ENCODE data around the gene SLC5A2. TPM values are rescaled to one million over a fixed set of nuclear protein-coding genes. Genes with fewer than 3 reads are reported as not detected.
"Not testable (repeated sequence)": the region's sequence is repeated elsewhere in the genome, so short reads cannot be mapped to it uniquely, and the experiment has no call there.

The SLC5A2 gene
- total RNA-seq, 2 experiments from 2014 or later, result 0.08 TPM; not detected in 1

- Mint-ChIP-seq H3K27me3 (no peaks in the 10 kb centered on the region), H3K4me1 (no peaks in the 10 kb centered on the region)
- DNase-seq, result no peak
These were observed 10.7 kb downstream of the SLC5A2 start for GRCh38 chr16:31493506-31494125.

GRCh38 chr16:31496670-31497069, 13.7 kb downstream of the SLC5A2 start:
- Mint-ChIP-seq H3K36me3 (peaks cover 5% of the 10 kb centered on the region), H3K4me1 (peaks cover 5% of the 10 kb centered on the region), H3K27ac (no peak overlapping the region), H3K9me3 (no peaks in the 10 kb centered on the region), H3K4me3 (no peak overlapping the region), H3K27me3 (no peaks in the 10 kb centered on the region)
- no peak for DNase-seq

More at GRCh38 chr16:31493506-31494125, 10.7 kb downstream of the SLC5A2 start:
- Mint-ChIP-seq H3K9me3 (no peaks in the 10 kb centered on the region), H3K27ac (no peak overlapping the region), H3K36me3 (peaks cover 6% of the 10 kb centered on the region), H3K4me3 (no peak overlapping the region)

GRCh38 chr16:31498493-31498892, 15.6 kb downstream of the SLC5A2 start:
- Mint-ChIP-seq H3K4me1 (peaks cover 9% of the 10 kb centered on the region), H3K27ac (no peak overlapping the region), H3K27me3 (no peaks in the 10 kb centered on the region), H3K36me3 (peaks cover 2% of the 10 kb centered on the region), H3K9me3 (no peaks in the 10 kb centered on the region), H3K4me3 (no peak overlapping the region)
- DNase-seq, result no peak

GRCh38 chr16:31499928-31500327, 17.0 kb downstream of the SLC5A2 start:
- no peaks in the 10 kb centered on the region for H3K9me3 Mint-ChIP-seq
- no peak for DNase-seq
- H3K27ac Mint-ChIP-seq, result no peak overlapping the region
- no peak overlapping the region for H3K4me3 Mint-ChIP-seq
- H3K4me1 Mint-ChIP-seq, result peaks cover 16% of the 10 kb centered on the region
- H3K27me3 Mint-ChIP-seq, result no peaks in the 10 kb centered on the region
- peaks cover 7% of the 10 kb centered on the region for H3K36me3 Mint-ChIP-seq

- no peaks in the 10 kb centered on the region for H3K27me3 Mint-ChIP-seq
- H3K27ac Mint-ChIP-seq, result no peak overlapping the region
- no peak for DNase-seq
- no peaks in the 10 kb centered on the region for H3K9me3 Mint-ChIP-seq
- peaks cover 13% of the 10 kb centered on the region for H3K36me3 Mint-ChIP-seq
- H3K4me3 Mint-ChIP-seq, result no peak overlapping the region
- H3K4me1 Mint-ChIP-seq, result peaks cover 30% of the 10 kb centered on the region
These were observed 18.5 kb downstream of the SLC5A2 start for GRCh38 chr16:31501226-31501965.

- Mint-ChIP-seq H3K36me3 (peaks cover 13% of the 10 kb centered on the region), H3K27ac (no peak overlapping the region), H3K27me3 (no peaks in the 10 kb centered on the region), H3K4me1 (peaks cover 34% of the 10 kb centered on the region), H3K4me3 (no peak overlapping the region), H3K9me3 (no peaks in the 10 kb centered on the region)
- DNase-seq, result no peak
These were observed 19.0 kb downstream of the SLC5A2 start for GRCh38 chr16:31501966-31502348.

GRCh38 chr16:31502981-31503380, 20.1 kb downstream of the SLC5A2 start:
- H3K27ac Mint-ChIP-seq, result peak overlapping the region; percentile 62
- DNase-seq, result no peak
- peaks cover 13% of the 10 kb centered on the region for H3K36me3 Mint-ChIP-seq
- no peaks in the 10 kb centered on the region for H3K9me3 Mint-ChIP-seq
- H3K4me3 Mint-ChIP-seq, result no peak overlapping the region
- H3K27me3 Mint-ChIP-seq, result no peaks in the 10 kb centered on the region
- peaks cover 39% of the 10 kb centered on the region for H3K4me1 Mint-ChIP-seq

GRCh38 chr16:31503555-31503954, 20.6 kb downstream of the SLC5A2 start:
- H3K9me3 Mint-ChIP-seq, H3K27me3 Mint-ChIP-seq, H3K4me3 Mint-ChIP-seq, DNase-seq, H3K27ac Mint-ChIP-seq: not testable (repeated sequence)
- Mint-ChIP-seq H3K36me3 (peaks cover 13% of the 10 kb centered on the region), H3K4me1 (peaks cover 39% of the 10 kb centered on the region)

- peaks cover 44% of the 10 kb centered on the region for H3K4me1 Mint-ChIP-seq
- no peak for DNase-seq
- H3K36me3 Mint-ChIP-seq, result peaks cover 10% of the 10 kb centered on the region
- H3K9me3 Mint-ChIP-seq, result no peaks in the 10 kb centered on the region
- no peaks in the 10 kb centered on the region for H3K27me3 Mint-ChIP-seq
- H3K4me3 Mint-ChIP-seq, result no peak overlapping the region
- H3K27ac Mint-ChIP-seq, result no peak overlapping the region
These were observed 21.2 kb downstream of the SLC5A2 start for GRCh38 chr16:31504159-31504558.

GRCh38 chr16:31505483-31505882, 22.6 kb downstream of the SLC5A2 start:
- Mint-ChIP-seq H3K4me3 (peak overlapping the region; percentile 47), H3K27me3 (no peaks in the 10 kb centered on the region), H3K4me1 (peaks cover 51% of the 10 kb centered on the region), H3K27ac (peak overlapping the region; percentile 77), H3K9me3 (peaks cover 2% of the 10 kb centered on the region), H3K36me3 (peaks cover 10% of the 10 kb centered on the region)
- no peak for DNase-seq

GRCh38 chr16:31507617-31507928, 24.6 kb downstream of the SLC5A2 start:
- DNase-seq, result no peak
- peak overlapping the region; percentile 97 for H3K27ac Mint-ChIP-seq
- H3K36me3 Mint-ChIP-seq, result peaks cover 10% of the 10 kb centered on the region
- peak overlapping the region; percentile 94 for H3K4me3 Mint-ChIP-seq
- H3K27me3 Mint-ChIP-seq, result no peaks in the 10 kb centered on the region
- H3K4me1 Mint-ChIP-seq, result peaks cover 50% of the 10 kb centered on the region
- H3K9me3 Mint-ChIP-seq, result peaks cover 3% of the 10 kb centered on the region

- Mint-ChIP-seq H3K27me3 (no peaks in the 10 kb centered on the region), H3K36me3 (peaks cover 10% of the 10 kb centered on the region), H3K9me3 (peaks cover 3% of the 10 kb centered on the region), H3K4me3 (peak within 1 kb of the TSS; percentile 94), H3K4me1 (peaks cover 47% of the 10 kb centered on the region), H3K27ac (peak within 1 kb of the TSS; percentile 97)
- DNase-seq, result peak; percentile 89
These were observed 25.2 kb downstream of the SLC5A2 start, which contains the start of gene RUSF1 for GRCh38 chr16:31507929-31508705. RUSF1 (minus strand) TSS chr16:31508391; CDS start chr16:31508373, 18 bp downstream.

- peak overlapping the region; percentile 97 for H3K27ac Mint-ChIP-seq
- H3K9me3 Mint-ChIP-seq, result peaks cover 3% of the 10 kb centered on the region
- H3K36me3 Mint-ChIP-seq, result peaks cover 10% of the 10 kb centered on the region
- peak overlapping the region; percentile 94 for H3K4me3 Mint-ChIP-seq
- H3K27me3 Mint-ChIP-seq, result no peaks in the 10 kb centered on the region
- DNase-seq, result no peak
- H3K4me1 Mint-ChIP-seq, result peaks cover 47% of the 10 kb centered on the region
These were observed 25.8 kb downstream of the SLC5A2 start for GRCh38 chr16:31508706-31509195.

GRCh38 chr16:31513126-31513525, 30.2 kb downstream of the SLC5A2 start:
- Mint-ChIP-seq H3K27ac (no peak overlapping the region), H3K4me3 (no peak overlapping the region), H3K36me3 (peaks cover 2% of the 10 kb centered on the region), H3K4me1 (peaks cover 17% of the 10 kb centered on the region), H3K27me3 (no peaks in the 10 kb centered on the region), H3K9me3 (peaks cover 5% of the 10 kb centered on the region)
- no peak for DNase-seq

GRCh38 chr16:31513884-31514283, 31.0 kb downstream of the SLC5A2 start:
- Mint-ChIP-seq H3K4me3 (no peak overlapping the region), H3K9me3 (peaks cover 5% of the 10 kb centered on the region), H3K27ac (no peak overlapping the region), H3K27me3 (no peaks in the 10 kb centered on the region), H3K4me1 (peaks cover 15% of the 10 kb centered on the region), H3K36me3 (peaks cover 2% of the 10 kb centered on the region)
- no peak for DNase-seq

Data from activated naive CD8-positive, alpha-beta T cell treated with anti-CD3 and anti-CD28 coated beads for 36 hours (primary cell).